ENCODE measurements around the gene ADCY4.
A peak's percentile ranks its signal among the peaks of the same experiment; 100 is the strongest.
"Not testable (repeated sequence)": the region's sequence is repeated elsewhere in the genome, so short reads cannot be mapped to it uniquely, and the experiment has no call there.

Gene ADCY4

GRCh38 chr14:24337824-24338175 lies 2.9 kb upstream of the ADCY4 start:
- no peak for DNase-seq

- no peak for DNase-seq
Measured at GRCh38 chr14:24337144-24337823, 2.4 kb upstream of the ADCY4 start.

GRCh38 chr14:24335461-24336171 lies 745 bp upstream of the ADCY4 start:
- no peak for DNase-seq

- peak; percentile 39 for DNase-seq
Measured at GRCh38 chr14:24332268-24332993, 2.4 kb downstream of the ADCY4 start.

GRCh38 chr14:24331731-24332267 lies 3.1 kb downstream of the ADCY4 start:
- no peak for DNase-seq

GRCh38 chr14:24330973-24331674 lies 3.7 kb downstream of the ADCY4 start:
- DNase-seq, result no peak

- DNase-seq, result no peak
Measured at GRCh38 chr14:24329736-24330135, 5.1 kb downstream of the ADCY4 start.

- DNase-seq, result no peak
Measured at GRCh38 chr14:24329073-24329663, 5.7 kb downstream of the ADCY4 start.

- DNase-seq, result not testable (repeated sequence)
Measured at GRCh38 chr14:24327914-24328313, 7.0 kb downstream of the ADCY4 start.

- no peak for DNase-seq
Measured at GRCh38 chr14:24327303-24327702, 7.6 kb downstream of the ADCY4 start.

- no peak for DNase-seq
Measured at GRCh38 chr14:24325963-24326362, 8.9 kb downstream of the ADCY4 start.

GRCh38 chr14:24325041-24325530 lies 9.8 kb downstream of the ADCY4 start:
- DNase-seq, result no peak

GRCh38 chr14:24324024-24324423 lies 10.8 kb downstream of the ADCY4 start:
- no peak for DNase-seq

GRCh38 chr14:24323341-24323740 lies 11.5 kb downstream of the ADCY4 start:
- no peak for DNase-seq

GRCh38 chr14:24322672-24323071 lies 12.2 kb downstream of the ADCY4 start:
- no peak for DNase-seq

GRCh38 chr14:24321212-24321975 lies 13.5 kb downstream of the ADCY4 start:
- DNase-seq, result no peak

GRCh38 chr14:24317141-24317928 lies 17.5 kb downstream of the ADCY4 start:
- no peak for DNase-seq

- DNase-seq, result no peak
Measured at GRCh38 chr14:24316597-24316950, 18.3 kb downstream of the ADCY4 start.

- DNase-seq, result no peak
Measured at GRCh38 chr14:24315807-24316596, 18.9 kb downstream of the ADCY4 start.

GRCh38 chr14:24315243-24315806 lies 19.5 kb downstream of the ADCY4 start:
- DNase-seq, result no peak

All from NCI-H510A (cell line).